ENCODE data around the gene HRH3. TPM values are rescaled to one million over a fixed set of nuclear protein-coding genes. Genes with fewer than 3 reads are reported as not detected.

The HRH3 gene
- total RNA-seq, 1 experiment from 2014 or later: not detected

GRCh38 chr20:62174021-62174804, 45.9 kb downstream of the HRH3 start:
- H3K4me1 ChIP-seq (replicated peaks): no peaks in the 10 kb centered on the region
- no peak overlapping the region for H3K27ac ChIP-seq
- peaks cover 14% of the 10 kb centered on the region for H3K36me3 ChIP-seq
- H3K27me3 ChIP-seq (replicated peaks): no peaks in the 10 kb centered on the region
- no peak overlapping the region for H3K4me3 ChIP-seq
- no peaks in the 10 kb centered on the region for H3K9me3 ChIP-seq (replicated peaks)
- DNase-seq (ENCODE audit: low read depth in 1 of 2, low spot score in 2 of 2): no peak

- Histone ChIP-seq H3K4me1 (replicated peaks) (no peaks in the 10 kb centered on the region), H3K27ac (no peak overlapping the region), H3K4me3 (no peak overlapping the region), H3K36me3 (peaks cover 25% of the 10 kb centered on the region), H3K27me3 (replicated peaks) (no peaks in the 10 kb centered on the region), H3K9me3 (replicated peaks) (no peaks in the 10 kb centered on the region)
- DNase-seq (ENCODE audit: low read depth in 1 of 2, low spot score in 2 of 2): no peak
Measured at GRCh38 chr20:62172666-62173065, 47.4 kb downstream of the HRH3 start.

GRCh38 chr20:62171245-62171644, 48.8 kb downstream of the HRH3 start:
- H3K36me3 ChIP-seq: peaks cover 25% of the 10 kb centered on the region
- no peak for DNase-seq (ENCODE audit: low read depth in 1 of 2, low spot score in 2 of 2)
- H3K4me1 ChIP-seq (replicated peaks): no peaks in the 10 kb centered on the region
- no peak overlapping the region for H3K4me3 ChIP-seq
- H3K27ac ChIP-seq: no peak overlapping the region
- H3K9me3 ChIP-seq (replicated peaks): no peaks in the 10 kb centered on the region
- H3K27me3 ChIP-seq (replicated peaks): no peaks in the 10 kb centered on the region

GRCh38 chr20:62170536-62170935, 49.5 kb downstream of the HRH3 start:
- no peak for DNase-seq (ENCODE audit: low read depth in 1 of 2, low spot score in 2 of 2)
- H3K4me3 ChIP-seq: no peak overlapping the region
- H3K27me3 ChIP-seq (replicated peaks): no peaks in the 10 kb centered on the region
- no peaks in the 10 kb centered on the region for H3K9me3 ChIP-seq (replicated peaks)
- no peak overlapping the region for H3K27ac ChIP-seq
- peaks cover 22% of the 10 kb centered on the region for H3K36me3 ChIP-seq
- no peaks in the 10 kb centered on the region for H3K4me1 ChIP-seq (replicated peaks)

- DNase-seq (ENCODE audit: low read depth in 1 of 2, low spot score in 2 of 2): no peak
- no peaks in the 10 kb centered on the region for H3K27me3 ChIP-seq (replicated peaks)
- no peak overlapping the region for H3K27ac ChIP-seq
- H3K4me1 ChIP-seq (replicated peaks): no peaks in the 10 kb centered on the region
- H3K36me3 ChIP-seq: peaks cover 31% of the 10 kb centered on the region
- H3K9me3 ChIP-seq (replicated peaks): no peaks in the 10 kb centered on the region
- no peak overlapping the region for H3K4me3 ChIP-seq
Measured at GRCh38 chr20:62168890-62169435, 51.1 kb downstream of the HRH3 start.

- no peak for DNase-seq (ENCODE audit: low read depth in 1 of 2, low spot score in 2 of 2)
Measured at GRCh38 chr20:62168061-62168460, 52.0 kb downstream of the HRH3 start.

GRCh38 chr20:62167474-62167873, 52.6 kb downstream of the HRH3 start:
- H3K27ac ChIP-seq: no peak overlapping the region
- no peak overlapping the region for H3K4me3 ChIP-seq
- peaks cover 37% of the 10 kb centered on the region for H3K36me3 ChIP-seq
- no peaks in the 10 kb centered on the region for H3K27me3 ChIP-seq (replicated peaks)
- H3K9me3 ChIP-seq (replicated peaks): no peaks in the 10 kb centered on the region
- no peaks in the 10 kb centered on the region for H3K4me1 ChIP-seq (replicated peaks)
- DNase-seq (ENCODE audit: low read depth in 1 of 2, low spot score in 2 of 2): no peak

More at GRCh38 chr20:62168061-62168460, 52.0 kb downstream of the HRH3 start:
- Histone ChIP-seq H3K4me1 (replicated peaks) (no peaks in the 10 kb centered on the region), H3K27me3 (replicated peaks) (no peaks in the 10 kb centered on the region), H3K4me3 (no peak overlapping the region), H3K36me3 (peaks cover 33% of the 10 kb centered on the region), H3K27ac (no peak overlapping the region), H3K9me3 (replicated peaks) (no peaks in the 10 kb centered on the region)

- Histone ChIP-seq H3K4me1 (replicated peaks) (no peaks in the 10 kb centered on the region), H3K27ac (no peak overlapping the region), H3K36me3 (peaks cover 53% of the 10 kb centered on the region), H3K9me3 (replicated peaks) (no peaks in the 10 kb centered on the region), H3K4me3 (no peak overlapping the region), H3K27me3 (replicated peaks) (no peaks in the 10 kb centered on the region)
- DNase-seq (ENCODE audit: low read depth in 1 of 2, low spot score in 2 of 2): no peak
Measured at GRCh38 chr20:62165762-62166399, 54.2 kb downstream of the HRH3 start.

Other genes starting within 250 kb of the HRH3 start
- 0.38 and 7.1 TPM in 2 replicates for gene TAF4, start 154.4 kb downstream of the HRH3 start, total RNA-seq (2014; rRNA removed; shearing (Covaris generic))
- 21.1 and 33.2 TPM in 2 replicates for gene LSM14B, start 97.8 kb downstream of the HRH3 start, total RNA-seq (2014; rRNA removed; shearing (Covaris generic))
- gene PSMA7, start 76.9 kb downstream of the HRH3 start, total RNA-seq (2014; rRNA removed; shearing (Covaris generic)): 782 and 1,103 TPM in 2 replicates
- 5.2 and 14.2 TPM in 2 replicates for gene SS18L1, start 76.5 kb downstream of the HRH3 start, total RNA-seq (2014; rRNA removed; shearing (Covaris generic))
- 23.9 and 31.4 TPM in 2 replicates for gene MTG2, start 37.2 kb downstream of the HRH3 start, total RNA-seq (2014; rRNA removed; shearing (Covaris generic))
- gene OSBPL2, start 18.2 kb upstream of the HRH3 start, total RNA-seq (2014; rRNA removed; shearing (Covaris generic)): 10.5 and 14.9 TPM in 2 replicates
- gene ADRM1, start 82.7 kb upstream of the HRH3 start, total RNA-seq (2014; rRNA removed; shearing (Covaris generic)): 279 and 361 TPM in 2 replicates
- 3.2 and 3.6 TPM in 2 replicates for gene LAMA5, start 147.0 kb upstream of the HRH3 start, total RNA-seq (2014; rRNA removed; shearing (Covaris generic))
- gene RPS21, start 166.8 kb upstream of the HRH3 start, total RNA-seq (2014; rRNA removed; shearing (Covaris generic)): 1,057 and 1,367 TPM in 2 replicates
- gene CABLES2, start 187.0 kb upstream of the HRH3 start, total RNA-seq (2014; rRNA removed; shearing (Covaris generic)): 6.9 and 14.9 TPM in 2 replicates
- gene RBBP8NL, start 207.3 kb upstream of the HRH3 start, total RNA-seq (2014; rRNA removed; shearing (Covaris generic)): not detected in 2 replicates

Measured in SJSA1 (cell line).